D721Med (cell line): ENCODE results near the gene SPRED2.

Source experiments
- DNase-seq: peaks from one replicate; pipeline ENCODE4 v3.0.0; 2011; ENCODE audit warnings: low spot score; ENCODE audit not compliant: insufficient read length
- FAIRE-seq: peaks from 2 replicates; lab custom pipeline; 2011; peaks lifted over from hg19 to GRCh38; lab: Jason Lieb, UNC
- TF ChIP-seq, protein P1 (sequence below): IDR thresholded peaks from 2 replicates; pipeline ENCODE4 v1.5.1; 2012; ENCODE audit warnings: mild to moderate bottlenecking, control low read depth; ENCODE audit not compliant: insufficient read depth; ENCODE audit errors: missing control alignments

The SPRED2 gene

DNA sequence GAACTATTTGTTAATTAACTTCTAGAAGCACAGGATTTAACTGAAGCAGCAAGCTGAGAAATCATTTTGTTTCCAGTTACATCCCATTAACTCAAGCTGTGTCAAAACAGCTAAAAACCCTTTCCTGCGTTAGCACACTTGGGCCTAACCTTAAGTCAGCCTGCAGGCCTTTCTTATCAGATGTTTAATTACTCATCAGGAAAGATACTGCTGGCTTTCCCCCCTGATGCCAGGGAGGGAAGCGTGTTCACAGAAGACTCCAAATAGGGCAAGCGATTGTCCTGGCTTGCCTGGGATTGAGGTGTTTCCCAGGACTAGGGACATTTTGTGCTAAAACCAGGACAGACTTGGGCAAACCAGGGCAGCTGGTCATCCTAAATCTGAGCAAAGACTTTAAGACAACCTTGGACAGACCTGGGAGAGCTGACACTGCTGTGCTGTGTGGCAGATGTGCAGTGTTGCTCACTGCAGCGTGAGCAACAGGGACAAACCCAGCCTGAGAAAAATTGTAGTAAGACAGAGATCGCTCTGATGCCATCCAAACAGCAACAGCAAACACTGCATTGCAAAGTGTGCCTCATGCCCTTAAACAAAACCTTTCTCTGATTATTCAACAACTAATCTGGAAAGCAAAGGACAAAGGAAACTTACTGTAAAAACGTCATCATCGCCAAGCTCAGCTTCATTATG, 100.9 kb downstream of the SPRED2 start:
- FAIRE-seq: no peak
- TF ChIP-seq, protein P1, sequence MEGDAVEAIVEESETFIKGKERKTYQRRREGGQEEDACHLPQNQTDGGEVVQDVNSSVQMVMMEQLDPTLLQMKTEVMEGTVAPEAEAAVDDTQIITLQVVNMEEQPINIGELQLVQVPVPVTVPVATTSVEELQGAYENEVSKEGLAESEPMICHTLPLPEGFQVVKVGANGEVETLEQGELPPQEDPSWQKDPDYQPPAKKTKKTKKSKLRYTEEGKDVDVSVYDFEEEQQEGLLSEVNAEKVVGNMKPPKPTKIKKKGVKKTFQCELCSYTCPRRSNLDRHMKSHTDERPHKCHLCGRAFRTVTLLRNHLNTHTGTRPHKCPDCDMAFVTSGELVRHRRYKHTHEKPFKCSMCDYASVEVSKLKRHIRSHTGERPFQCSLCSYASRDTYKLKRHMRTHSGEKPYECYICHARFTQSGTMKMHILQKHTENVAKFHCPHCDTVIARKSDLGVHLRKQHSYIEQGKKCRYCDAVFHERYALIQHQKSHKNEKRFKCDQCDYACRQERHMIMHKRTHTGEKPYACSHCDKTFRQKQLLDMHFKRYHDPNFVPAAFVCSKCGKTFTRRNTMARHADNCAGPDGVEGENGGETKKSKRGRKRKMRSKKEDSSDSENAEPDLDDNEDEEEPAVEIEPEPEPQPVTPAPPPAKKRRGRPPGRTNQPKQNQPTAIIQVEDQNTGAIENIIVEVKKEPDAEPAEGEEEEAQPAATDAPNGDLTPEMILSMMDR: no peak
- no peak for DNase-seq

DNA sequence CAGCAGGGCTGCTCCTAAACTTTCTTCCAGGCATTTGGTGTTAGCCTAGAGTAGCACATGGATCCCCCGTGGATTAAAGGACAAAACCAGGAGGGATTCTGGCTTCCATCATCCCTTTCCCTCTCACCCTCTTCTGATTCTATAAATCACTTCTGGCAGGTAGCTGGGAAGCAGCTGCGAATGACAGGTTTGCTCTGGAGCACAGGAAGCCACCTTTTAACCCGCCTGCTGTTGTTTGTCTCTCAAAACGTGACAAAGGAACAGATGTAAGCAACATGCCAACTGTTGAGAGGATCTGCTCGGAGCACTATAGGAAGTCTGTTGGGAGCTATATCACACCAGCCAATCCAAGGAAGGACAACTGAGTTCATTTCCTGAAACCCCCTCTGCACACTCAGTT, 102.9 kb downstream of the SPRED2 start:
- no peak for DNase-seq

DNA sequence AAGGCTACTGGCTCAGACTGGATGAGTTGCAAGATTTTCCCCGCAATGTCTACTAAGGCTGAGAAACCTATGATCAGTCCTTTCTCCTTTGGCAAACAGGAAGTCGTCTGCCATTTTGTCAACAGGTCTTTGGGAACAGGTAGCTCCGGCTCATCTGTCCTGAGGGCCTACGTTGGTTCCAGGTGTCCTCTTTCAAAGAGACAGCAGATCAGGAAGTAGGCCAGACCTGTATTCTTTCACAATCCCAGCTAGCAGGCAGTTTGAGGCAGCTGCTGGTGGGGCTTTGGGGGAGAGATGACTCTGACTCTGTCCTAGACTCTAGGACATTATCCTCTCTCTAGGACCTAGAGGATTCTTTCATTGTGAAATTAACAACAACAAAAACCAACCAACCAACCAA, 106.1 kb downstream of the SPRED2 start:
- DNase-seq (no peak), FAIRE-seq (no peak)
- TF ChIP-seq, protein P1: no peak

More for the DNA sequence above, 102.9 kb downstream of the SPRED2 start:
- FAIRE-seq: no peak
- TF ChIP-seq, protein P1: no peak

DNA sequence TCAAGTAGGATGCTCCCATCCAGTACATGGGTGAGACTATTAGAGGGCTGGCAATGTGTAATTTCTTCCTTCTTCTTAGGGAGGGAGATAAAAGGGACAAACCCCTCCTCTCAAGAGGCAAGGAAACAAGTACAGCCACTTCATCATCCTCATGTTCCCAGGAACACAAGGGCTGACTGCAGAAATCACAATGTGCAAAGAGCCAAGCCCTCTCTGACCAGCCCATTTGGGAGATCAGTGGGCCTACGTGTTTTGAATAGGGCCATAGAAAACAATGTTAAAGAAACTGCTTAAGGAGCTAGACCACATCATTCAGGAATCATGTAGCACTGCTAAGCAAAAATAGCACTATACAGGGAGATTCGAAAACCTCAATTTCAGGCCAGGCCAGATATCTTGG, 107.3 kb downstream of the SPRED2 start:
- TF ChIP-seq, protein P1: no peak
- no peak for FAIRE-seq
- no peak for DNase-seq

DNA sequence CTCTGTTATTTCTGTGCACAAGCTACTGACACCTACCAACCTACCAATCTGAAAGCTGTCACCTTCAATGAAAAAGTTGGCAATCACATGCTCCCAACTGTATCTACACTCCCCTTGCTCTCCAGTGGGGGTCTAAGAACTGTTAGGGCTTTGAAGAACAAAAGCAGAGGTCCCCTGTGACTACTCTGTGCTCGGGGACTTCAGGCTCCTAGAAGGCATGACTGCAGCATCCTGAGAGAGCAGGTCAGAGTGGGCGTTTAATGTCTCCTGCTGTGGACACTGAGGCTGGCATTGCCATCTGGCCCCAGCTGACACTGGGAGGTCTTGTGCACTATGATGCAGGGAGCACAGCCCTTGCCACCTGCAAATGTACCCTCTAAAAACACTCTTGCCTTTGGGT, 111.5 kb downstream of the SPRED2 start:
- no peak for DNase-seq
- TF ChIP-seq, protein P1: no peak
- no peak for FAIRE-seq

DNA sequence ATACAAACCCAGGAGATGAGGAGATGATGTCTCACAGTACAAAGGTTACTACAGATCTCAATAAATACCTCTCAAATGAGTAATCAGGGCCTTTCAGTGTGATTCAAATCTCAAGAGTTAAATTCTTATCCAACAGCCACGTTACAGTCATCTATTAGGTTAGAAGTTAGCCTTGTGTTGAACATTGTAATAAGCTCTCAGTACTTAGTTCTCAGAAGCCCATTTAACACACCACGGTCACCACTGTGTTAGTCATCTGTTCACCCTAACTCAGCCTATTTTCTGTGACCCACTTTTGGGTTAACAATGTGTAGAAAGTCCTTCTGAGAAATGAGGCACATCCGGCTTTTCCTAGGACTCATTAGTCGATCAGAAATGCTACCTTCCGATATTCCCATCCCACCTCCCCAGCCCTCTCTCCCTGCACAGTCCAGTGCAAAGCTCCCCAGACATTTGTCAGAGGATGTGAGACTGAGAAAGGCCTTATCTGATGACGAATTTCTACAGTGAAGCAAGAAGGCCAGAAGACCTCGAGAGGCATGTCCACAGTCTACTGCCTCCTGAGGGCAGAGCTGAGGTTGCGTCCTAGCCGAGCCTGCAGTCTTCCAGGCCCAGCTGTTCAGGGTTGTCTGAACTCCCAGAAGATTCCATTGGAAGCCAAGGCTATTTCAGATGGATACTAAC, 112.2 kb downstream of the SPRED2 start:
- FAIRE-seq: no peak
- no peak for DNase-seq
- TF ChIP-seq, protein P1: no peak

DNA sequence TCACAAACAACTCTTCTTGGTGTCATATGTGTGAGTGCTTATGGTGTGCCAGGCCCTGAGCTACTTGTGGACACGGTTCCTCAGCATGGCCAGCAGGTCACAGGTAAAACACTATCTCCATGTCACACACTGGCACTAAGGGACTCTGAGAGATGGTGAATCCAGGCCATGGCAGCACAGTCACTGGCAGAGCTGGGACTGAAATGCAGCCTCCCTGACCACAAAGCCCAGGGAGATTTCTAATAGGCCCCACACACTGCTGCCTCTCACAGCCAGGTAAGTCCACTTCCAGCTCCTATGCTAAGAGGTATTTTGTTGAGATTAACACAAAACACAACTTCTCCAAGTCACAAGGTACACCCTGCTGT, 112.7 kb downstream of the SPRED2 start:
- DNase-seq: no peak
- no peak for FAIRE-seq
- TF ChIP-seq, protein P1: no peak
